ENCODE results near the gene FLT1.
A peak's percentile ranks its signal among the peaks of the same experiment; 100 is the strongest.

FLT1 gene

DNA sequence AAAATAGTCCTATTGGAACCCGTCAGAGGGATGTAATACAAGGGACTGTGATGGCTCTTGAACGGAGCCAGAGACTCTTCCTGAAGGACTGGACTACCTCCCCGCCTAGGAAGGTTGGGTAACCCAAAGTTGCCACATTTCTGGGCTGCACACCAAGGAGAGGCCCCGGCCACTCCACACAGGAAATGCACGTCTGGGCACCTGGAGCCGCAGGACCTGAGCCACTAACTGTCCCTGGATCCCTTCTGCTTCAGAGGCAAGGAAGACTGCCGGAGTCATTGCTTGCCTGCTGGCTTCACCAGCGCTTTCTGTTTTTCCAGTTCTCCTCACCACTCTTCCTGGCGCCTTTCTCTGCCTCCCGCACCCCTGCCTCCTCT lies 1.2 kb upstream of the FLT1 start:
- ATAC-seq (ENCODE audit: insufficient read depth, low read depth), result no peak
- Histone ChIP-seq H3K4me2 (ENCODE audit: insufficient read depth, low read length) (no peak overlapping the region), H3K9ac (ENCODE audit: low read depth, low read length) (no peak overlapping the region)

DNA sequence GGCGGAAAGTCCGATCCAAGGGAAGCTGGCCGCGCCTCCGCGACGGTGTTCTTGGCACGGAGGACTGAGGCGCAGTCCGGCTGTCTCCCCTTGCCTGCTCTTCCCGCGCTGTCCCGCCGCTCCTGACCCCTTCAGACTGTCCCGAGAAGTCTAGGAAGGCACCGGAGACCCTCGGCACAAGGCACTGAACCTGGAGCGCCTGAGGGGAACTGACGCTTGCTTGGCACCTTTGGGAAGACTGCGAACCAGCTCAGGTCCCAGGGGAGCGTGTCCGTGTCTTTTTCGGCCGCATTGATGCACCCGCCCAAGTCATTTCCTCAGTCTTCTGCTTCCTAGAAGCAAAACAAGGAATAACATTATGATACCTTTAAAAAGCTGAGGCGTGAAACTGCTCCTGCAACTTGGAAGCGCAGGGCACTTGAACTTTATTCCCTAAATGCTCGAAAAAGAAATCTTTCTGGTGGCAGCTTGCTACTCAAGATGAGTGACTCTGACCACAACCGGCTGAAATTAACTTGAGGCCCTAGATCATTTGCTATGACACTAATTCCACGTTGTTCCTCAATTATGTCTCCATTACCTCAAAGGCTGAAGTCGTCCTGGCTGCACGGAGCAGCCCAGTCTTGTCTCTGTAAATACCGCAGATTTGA lies 735 bp upstream of the FLT1 start:
- H2AFZ ChIP-seq (ENCODE audit: low read depth, low read length), result peak overlapping the region; percentile 41; the same call in 1 of the 2 replicates

More for the DNA sequence above, 1.2 kb upstream of the FLT1 start:
- peaks cover 34% of the 10 kb centered on the region for H3K4me1 ChIP-seq (ENCODE audit: insufficient read depth, low read length)
- H3K27me3 ChIP-seq (ENCODE audit: insufficient read depth, low read length, poor library complexity), result peaks cover 5% of the 10 kb centered on the region
- H3K36me3 ChIP-seq (ENCODE audit: insufficient read depth, low read length), result no peaks in the 10 kb centered on the region
- no peak for TF ChIP-seq EZH2 (IDR thresholded peaks at IDR 0.05; ENCODE audit: borderline replicate concordance, low read depth, low read length, severe bottlenecking)
- TF ChIP-seq, protein P1, sequence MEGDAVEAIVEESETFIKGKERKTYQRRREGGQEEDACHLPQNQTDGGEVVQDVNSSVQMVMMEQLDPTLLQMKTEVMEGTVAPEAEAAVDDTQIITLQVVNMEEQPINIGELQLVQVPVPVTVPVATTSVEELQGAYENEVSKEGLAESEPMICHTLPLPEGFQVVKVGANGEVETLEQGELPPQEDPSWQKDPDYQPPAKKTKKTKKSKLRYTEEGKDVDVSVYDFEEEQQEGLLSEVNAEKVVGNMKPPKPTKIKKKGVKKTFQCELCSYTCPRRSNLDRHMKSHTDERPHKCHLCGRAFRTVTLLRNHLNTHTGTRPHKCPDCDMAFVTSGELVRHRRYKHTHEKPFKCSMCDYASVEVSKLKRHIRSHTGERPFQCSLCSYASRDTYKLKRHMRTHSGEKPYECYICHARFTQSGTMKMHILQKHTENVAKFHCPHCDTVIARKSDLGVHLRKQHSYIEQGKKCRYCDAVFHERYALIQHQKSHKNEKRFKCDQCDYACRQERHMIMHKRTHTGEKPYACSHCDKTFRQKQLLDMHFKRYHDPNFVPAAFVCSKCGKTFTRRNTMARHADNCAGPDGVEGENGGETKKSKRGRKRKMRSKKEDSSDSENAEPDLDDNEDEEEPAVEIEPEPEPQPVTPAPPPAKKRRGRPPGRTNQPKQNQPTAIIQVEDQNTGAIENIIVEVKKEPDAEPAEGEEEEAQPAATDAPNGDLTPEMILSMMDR (IDR thresholded peaks at IDR 0.05; ENCODE audit: borderline replicate concordance, extremely low read depth, low read length, poor library complexity, severe bottlenecking), result no peak
- H2AFZ ChIP-seq (ENCODE audit: low read depth, low read length), result no peak overlapping the region
- no peak for DNase-seq
- no peak overlapping the region for H3K27ac ChIP-seq (ENCODE audit: low read length)
- no peaks in the 10 kb centered on the region for H4K20me1 ChIP-seq (ENCODE audit: insufficient read depth, low read length)
- no peaks in the 10 kb centered on the region for H3K9me3 ChIP-seq (ENCODE audit: insufficient read depth, low read length, severe bottlenecking)
- H3K79me2 ChIP-seq (ENCODE audit: insufficient read depth, low read length), result no peaks in the 10 kb centered on the region
- H3K4me3 ChIP-seq (ENCODE audit: low read depth in 1 of 2, low read length in 2 of 2), result no peak overlapping the region

DNA sequence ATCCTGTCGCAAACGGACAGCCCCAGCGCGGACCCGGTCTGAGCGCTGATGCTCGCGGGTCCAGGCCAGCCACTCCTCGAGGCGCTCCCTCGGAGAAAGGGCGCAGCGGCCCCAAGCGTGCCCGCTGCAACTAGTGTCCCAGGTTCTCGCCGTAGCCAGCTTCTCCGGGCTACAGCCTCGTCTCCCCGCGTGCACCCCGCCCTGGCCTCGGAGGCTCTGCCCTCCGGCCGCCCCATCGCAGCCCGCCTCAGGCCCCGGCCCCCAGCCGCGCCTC lies 487 bp downstream of the FLT1 start:
- H3K4me2 ChIP-seq (ENCODE audit: insufficient read depth, low read length), result peak overlapping the region; percentile 62
- ATAC-seq (ENCODE audit: insufficient read depth, low read depth) (no peak), DNase-seq (no peak)
- H3K4me3 ChIP-seq (ENCODE audit: low read depth in 1 of 2, low read length in 2 of 2), result peak overlapping the region in 1 of 2 experiments; percentile 52; a peak in 2 of 4 replicates
- H3K27ac ChIP-seq (ENCODE audit: low read length), result no peak overlapping the region
- H3K27me3 ChIP-seq (ENCODE audit: insufficient read depth, low read length, poor library complexity), result peaks cover 5% of the 10 kb centered on the region
- no peaks in the 10 kb centered on the region for H3K79me2 ChIP-seq (ENCODE audit: insufficient read depth, low read length)
- H3K36me3 ChIP-seq (ENCODE audit: insufficient read depth, low read length), result no peaks in the 10 kb centered on the region
- no peak overlapping the region for H2AFZ ChIP-seq (ENCODE audit: low read depth, low read length)
- H3K9ac ChIP-seq (ENCODE audit: low read depth, low read length), result peak overlapping the region; percentile 47; the same call in 1 of the 2 replicates
- no peaks in the 10 kb centered on the region for H3K9me3 ChIP-seq (ENCODE audit: insufficient read depth, low read length, severe bottlenecking)
- no peaks in the 10 kb centered on the region for H4K20me1 ChIP-seq (ENCODE audit: insufficient read depth, low read length)
- TF ChIP-seq, protein P1 (IDR thresholded peaks at IDR 0.05; ENCODE audit: borderline replicate concordance, extremely low read depth, low read length, poor library complexity, severe bottlenecking), result no peak
- TF ChIP-seq EZH2 (IDR thresholded peaks at IDR 0.05; ENCODE audit: borderline replicate concordance, low read depth, low read length, severe bottlenecking), result no peak
- H3K4me1 ChIP-seq (ENCODE audit: insufficient read depth, low read length), result peaks cover 34% of the 10 kb centered on the region

More for the DNA sequence above, 735 bp upstream of the FLT1 start:
- Histone ChIP-seq H3K4me3 (ENCODE audit: low read depth in 1 of 2, low read length in 2 of 2) (peak overlapping the region in 1 of 2 experiments; percentile 52; a peak in 2 of 4 replicates), H3K4me2 (ENCODE audit: insufficient read depth, low read length) (peak overlapping the region; percentile 62), H3K27ac (ENCODE audit: low read length) (no peak overlapping the region), H3K9ac (ENCODE audit: low read depth, low read length) (peak overlapping the region; percentile 47; the same call in 1 of the 2 replicates), H3K79me2 (ENCODE audit: insufficient read depth, low read length) (no peaks in the 10 kb centered on the region), H3K27me3 (ENCODE audit: insufficient read depth, low read length, poor library complexity) (peaks cover 5% of the 10 kb centered on the region), H3K36me3 (ENCODE audit: insufficient read depth, low read length) (no peaks in the 10 kb centered on the region), H3K9me3 (ENCODE audit: insufficient read depth, low read length, severe bottlenecking) (no peaks in the 10 kb centered on the region), H4K20me1 (ENCODE audit: insufficient read depth, low read length) (no peaks in the 10 kb centered on the region), H3K4me1 (ENCODE audit: insufficient read depth, low read length) (peaks cover 34% of the 10 kb centered on the region)
- ATAC-seq (ENCODE audit: insufficient read depth, low read depth), result no peak
- TF ChIP-seq EZH2 (IDR thresholded peaks at IDR 0.05; ENCODE audit: borderline replicate concordance, low read depth, low read length, severe bottlenecking), result no peak
- TF ChIP-seq, protein P1 (IDR thresholded peaks at IDR 0.05; ENCODE audit: borderline replicate concordance, extremely low read depth, low read length, poor library complexity, severe bottlenecking), result no peak
- no peak for DNase-seq

Data from DND-41 (cell line).